Ovary (tissue), 9 donors: ENCODE measurements around the gene CDC34. TPM values are rescaled to one million over a fixed set of nuclear protein-coding genes. Genes with fewer than 3 reads are reported as not detected.
A peak's percentile ranks its signal among the peaks of the same experiment; 100 is the strongest.

ENCODE experiments used
- DNase-seq, 5 donors: peaks; one replicate each; pipeline ENCODE4 v3.0.0-alpha.2; 2019 to 2020
- H3K27ac ChIP-seq, 2 donors: fragments of 200-600 bp; one replicate each; pipeline versions ENCODE4 v1.5.1 to v1.8.0; 2019 to 2022
- H3K27me3 ChIP-seq: fragments of 200-600 bp; one replicate; pipeline ENCODE4 v1.8.0; 2022
- H3K36me3 ChIP-seq: fragments of 200-600 bp; sonication (generic); one replicate; pipeline ENCODE4 v1.5.1; 2019
- H3K4me1 ChIP-seq: one replicate; pipeline ENCODE4 v1.8.1; 2013; ENCODE audit warnings: mild to moderate bottlenecking, moderate library complexity; ENCODE audit not compliant: insufficient read depth
- H3K4me3 ChIP-seq: fragments of 200-600 bp; sonication (generic); one replicate; pipeline ENCODE4 v1.5.1; 2017
- H3K9me3 ChIP-seq, 2 donors: fragments of 200-600 bp in 1 of 2; sonication (generic) in 1 of 2; one replicate each; pipeline versions ENCODE4 v1.5.1 to v1.8.1; 2013 to 2019; ENCODE audit warnings: mild to moderate bottlenecking in 1 of 2, moderate library complexity in 1 of 2
- CTCF ChIP-seq, 3 donors: fragments of 450-650 bp in 2 of 3; fragments of 200-600 bp in 1 of 3; IDR thresholded peaks; one replicate each; pipeline versions ENCODE4 v1.5.1 to v1.8.0; 2016 to 2022; ENCODE audit warnings: antibody characterized with exemption in 3 of 3, mild to moderate bottlenecking in 1 of 3
- EP300 ChIP-seq: sonication (generic); formaldehyde crosslinking; IDR thresholded peaks from one replicate; pipeline ENCODE4 v1.6.1; 2017; ENCODE audit warnings: antibody characterized with exemption
- POLR2A ChIP-seq: fragments of 450-650 bp; IDR thresholded peaks from one replicate; pipeline ENCODE4 v1.6.1; 2017; ENCODE audit warnings: antibody characterized with exemption, mild to moderate bottlenecking, moderate library complexity
- WGBS, 3 donors: extraction: QIAGEN DNeasy Blood & Tissue Kit in 1 of 3; methylation state at CpG; one replicate each; pipeline versions ENCODE4 v1.1.5 to v1.1.7; 2013 to 2017; 5-methylcytosine and 5-hydroxymethylcytosine counted together
- intact Hi-C, 4 donors: fragments of 100-400 bp; cut with DNase I; formaldehyde crosslinking; loops; one replicate each; pipeline versions ENCODE4 v1.11.0 to v1.15.1; 2022 to 2023
- polyA plus RNA-seq, 2 donors: library from polyadenylated mRNA; stranded (reverse); fragments of 200-250 nt in 1 of 2; fragments of 350-450 nt in 1 of 2; fragmentation: Illumina TruSeq in 1 of 2; extraction: RNeasy Lipid Tissue Mini Kit (QIAGEN cat#74804) in 1 of 2; gene quantifications; one replicate each; pipeline ENCODE4 v1.2.3, GENCODE V29; 2013 to 2014
- total RNA-seq, 7 donors: library from RNA; depleted of rRNA in 2 of 7; stranded (reverse); fragments of >200 nt in 2 of 7; fragmentation: NEBNext Ultra II Directional in 3 of 7; extraction: Animal tissue kit (Norgen Biotek cat#: 25700) in 3 of 7; gene quantifications; one replicate each; pipeline versions ENCODE4 v1.1.0 to v1.2.4, GENCODE V29; 2016 to 2023
- donor health status: DM: no; HTN: no; CAD: no; lungs with moderate emphysema.
- donor health status: DM: no; HTN: no; CAD: no.
- donor health status: Bipolar disorder and iron deficiency.
- donor health status: DM: yes; HTN: yes; CAD: no.
- donor health status: DM: no; HTN: no; CAD: no.
- donor health status: DM: yes; HTN: yes; CAD: no.

Gene CDC34
- total and polyA plus RNA-seq, 9 donors, result 13.2 to 78.9 (median 56.1) TPM

- no peaks in the 10 kb centered on the region for H3K27me3 ChIP-seq
- peak in 4 of 5 donors; percentile 43 to 66 (median 59) for DNase-seq
- peaks cover 32% of the 10 kb centered on the region for H3K4me1 ChIP-seq
- 9 to 23% (median 12%) methylated on average over 30 to 32 of the region's 32 CpGs for WGBS, 3 donors
- H3K4me3 ChIP-seq, result peak overlapping the region; percentile 28
- TF ChIP-seq CTCF (IDR thresholded peaks at IDR 0.05) (no peak), POLR2A (no peak), EP300 (no peak)
- peak overlapping the region in 1 of 2 donors; percentile 8 for H3K27ac ChIP-seq
- no peaks in the 10 kb centered on the region for H3K36me3 ChIP-seq
- H3K9me3 ChIP-seq, result no peaks in the 10 kb centered on the region
- intact Hi-C loops, result loop anchor here in 1 of 4 donors (5.0 kb wide), 1 partner anchor 43 kb away; the partner anchor contains the start of gene CDC34
These were observed 43.3 kb downstream of the CDC34 start for GRCh38 chr19:574658-575526.

GRCh38 chr19:575527-576506, 44.3 kb downstream of the CDC34 start:
- Histone ChIP-seq H3K27ac (no peak overlapping the region), H3K27me3 (no peaks in the 10 kb centered on the region), H3K4me1 (peaks cover 32% of the 10 kb centered on the region), H3K36me3 (no peaks in the 10 kb centered on the region), H3K4me3 (peak overlapping the region; percentile 28), H3K9me3 (no peaks in the 10 kb centered on the region)
- intact Hi-C loops, result loop anchor here in 1 of 4 donors (5.0 kb wide), 1 partner anchor 44 kb away; the partner anchor contains the start of gene CDC34
- WGBS, 3 donors, result 27 to 33% (median 29%) methylated on average over 36 to 38 of the region's 38 CpGs
- DNase-seq, result peak; percentile 67 to 82 (median 71)
- TF ChIP-seq CTCF (IDR thresholded peaks at IDR 0.05) (no peak), EP300 (no peak), POLR2A (no peak)

- Histone ChIP-seq H3K36me3 (no peaks in the 10 kb centered on the region), H3K27ac (no peak overlapping the region), H3K9me3 (no peaks in the 10 kb centered on the region), H3K27me3 (no peaks in the 10 kb centered on the region), H3K4me3 (no peak overlapping the region), H3K4me1 (peaks cover 29% of the 10 kb centered on the region)
- intact Hi-C loops, result loop anchor here in 1 of 4 donors (5.0 kb wide), 1 partner anchor 45 kb away; the partner anchor contains the start of gene CDC34
- no peak for DNase-seq
- TF ChIP-seq EP300 (no peak), CTCF (IDR thresholded peaks at IDR 0.05) (no peak), POLR2A (no peak)
- WGBS, 3 donors, result 80 to 83% (median 81%) methylated on average over 28 of the region's 28 CpGs
These were observed 45.3 kb downstream of the CDC34 start for GRCh38 chr19:576768-577438.
